Bone marrow (tissue), 2 donors: ENCODE measurements around the gene SIPA1L3.

Source experiments
- DNase-seq, 2 donors: peaks; one replicate each; lab custom pipeline; 2025; lab: John Stamatoyannopoulos, UW

SIPA1L3 gene

GRCh38 chr19:37999309-38000213 lies 92.6 kb downstream of the SIPA1L3 start:
- DNase-seq = no peak

GRCh38 chr19:38001158-38001781 lies 94.3 kb downstream of the SIPA1L3 start:
- no peak for DNase-seq

GRCh38 chr19:38003438-38004185 lies 96.6 kb downstream of the SIPA1L3 start:
- DNase-seq = peak in 1 of 2 donors; percentile 61

- no peak for DNase-seq
These were observed 97.1 kb downstream of the SIPA1L3 start for GRCh38 chr19:38004186-38004520.

GRCh38 chr19:38004521-38005223 lies 97.7 kb downstream of the SIPA1L3 start:
- DNase-seq = peak in 1 of 2 donors; percentile 3

- DNase-seq = no peak
These were observed 98.2 kb downstream of the SIPA1L3 start for GRCh38 chr19:38005224-38005614.

GRCh38 chr19:38006361-38007045 lies 99.5 kb downstream of the SIPA1L3 start:
- no peak for DNase-seq

GRCh38 chr19:38009650-38010242 lies 102.7 kb downstream of the SIPA1L3 start:
- DNase-seq = no peak

- no peak for DNase-seq
These were observed 104.4 kb downstream of the SIPA1L3 start for GRCh38 chr19:38011426-38011825.

- DNase-seq = no peak
These were observed 105.3 kb downstream of the SIPA1L3 start for GRCh38 chr19:38012290-38012689.

GRCh38 chr19:38012944-38013343 lies 105.9 kb downstream of the SIPA1L3 start:
- DNase-seq = no peak

GRCh38 chr19:38013913-38014580 lies 107.0 kb downstream of the SIPA1L3 start:
- no peak for DNase-seq

GRCh38 chr19:38015216-38015615 lies 108.2 kb downstream of the SIPA1L3 start:
- no peak for DNase-seq

- DNase-seq = no peak
These were observed 108.8 kb downstream of the SIPA1L3 start for GRCh38 chr19:38015761-38016160.

- DNase-seq = no peak
These were observed 110.6 kb downstream of the SIPA1L3 start for GRCh38 chr19:38017401-38018151.

- DNase-seq = no peak
These were observed 111.8 kb downstream of the SIPA1L3 start for GRCh38 chr19:38018694-38019395.

GRCh38 chr19:38019396-38019724 lies 112.4 kb downstream of the SIPA1L3 start:
- DNase-seq = no peak

GRCh38 chr19:38020311-38020710 lies 113.3 kb downstream of the SIPA1L3 start:
- peak in 1 of 2 donors; percentile 78 for DNase-seq

GRCh38 chr19:38021352-38021751 lies 114.3 kb downstream of the SIPA1L3 start:
- no peak for DNase-seq
